IMR-90 (cell line): ENCODE results near the gene C2orf69. TPM values are rescaled to one million over a fixed set of nuclear protein-coding genes. Genes with fewer than 3 reads are reported as not detected.
A peak's percentile ranks its signal among the peaks of the same experiment; 100 is the strongest.

Source experiments
- ATAC-seq: fragments of 200-7000 bp; cut with Tn5 transposase; 2 replicates; pipeline ENCODE4 v1.9.1; 2020; ENCODE audit warnings: low read depth, mild to moderate bottlenecking, moderate library complexity
- BruUV-seq: library from RNA; stranded (reverse); fragments of 400-500 nt; replicated peaks from 2 replicates; lab custom pipeline; 2021; lab: Mats Ljungman, UMichigan
- CTCF ChIA-PET: fragments of 300-600 bp; formaldehyde crosslinking; extraction: SDS; loops from one replicate; lab custom pipeline; 2021; ENCODE audit warnings: antibody characterized with exemption; lab: Yijun Ruan, JAX
- POLR2A ChIA-PET: fragments of 300-600 bp; sonication (Branson Sonifier 250); formaldehyde crosslinking; loops from one replicate; lab custom pipeline; 2022; ENCODE audit warnings: antibody characterized with exemption; ENCODE audit not compliant: unreplicated experiment; lab: Charles Lee
- DNase-seq: peaks from one replicate; pipeline ENCODE4 v3.0.0; 2013
- H2AFZ ChIP-seq: replicated peaks from 2 replicates; pipeline ENCODE3; 2013; ENCODE audit warnings: low read length, mild to moderate bottlenecking; ENCODE audit not compliant: poor library complexity
- H2AK5ac ChIP-seq: 2 replicates; pipeline ENCODE4 v1.6.1; 2013; ENCODE audit warnings: low read depth, low read length, inconsistent platforms
- H2AK9ac ChIP-seq: replicated peaks from 2 replicates; pipeline ENCODE3; 2013; ENCODE audit warnings: mild to moderate bottlenecking, low read depth, low read length, moderate library complexity; ENCODE audit not compliant: poor library complexity
- H2BK120ac ChIP-seq: 2 replicates; pipeline ENCODE4 v1.6.1; 2013; ENCODE audit warnings: low read depth, low read length, inconsistent platforms
- H2BK15ac ChIP-seq: 3 replicates; pipeline ENCODE4 v1.6.1; 2013; ENCODE audit warnings: low read depth, low read length, inconsistent platforms
- H2BK20ac ChIP-seq: 2 replicates; pipeline ENCODE4 v1.6.1; 2013; ENCODE audit warnings: low read depth, mild to moderate bottlenecking, inconsistent platforms, low read length, moderate library complexity
- H2BK5ac ChIP-seq: 2 replicates; pipeline ENCODE4 v1.6.1; 2013; ENCODE audit warnings: mild to moderate bottlenecking, low read depth, low read length, inconsistent platforms; ENCODE audit not compliant: poor library complexity, severe bottlenecking
- H3K14ac ChIP-seq: replicated peaks from 2 replicates; pipeline ENCODE4 v1.6.1; 2013; ENCODE audit warnings: low read depth, low read length, inconsistent platforms
- H3K18ac ChIP-seq: 2 replicates; pipeline ENCODE4 v1.6.1; 2013; ENCODE audit warnings: low read depth, low read length, control low read depth
- H3K23ac ChIP-seq: 2 replicates; pipeline ENCODE4 v1.6.1; 2013; ENCODE audit warnings: low read depth, low read length, inconsistent platforms
- H3K27ac ChIP-seq: 2 replicates; pipeline ENCODE4 v1.5.1; 2013; ENCODE audit warnings: mild to moderate bottlenecking, control low read depth, low read length; ENCODE audit not compliant: insufficient read depth
- H3K27me3 ChIP-seq: 2 replicates; pipeline ENCODE4 v1.6.1; 2013; ENCODE audit warnings: low read length; ENCODE audit not compliant: control insufficient read depth, insufficient read depth
- H3K36me3 ChIP-seq: 2 replicates; pipeline ENCODE4 v1.6.1; 2013; ENCODE audit warnings: low read length, mixed read lengths; ENCODE audit not compliant: control insufficient read depth, insufficient read depth
- H3K4ac ChIP-seq: 2 replicates; pipeline ENCODE4 v1.6.1; 2013; ENCODE audit warnings: low read depth, low read length, inconsistent platforms
- H3K4me1 ChIP-seq: 2 replicates; pipeline ENCODE4 v1.6.1; 2013; ENCODE audit warnings: low read length, mixed read lengths; ENCODE audit not compliant: control insufficient read depth, insufficient read depth
- H3K4me2 ChIP-seq: 2 replicates; pipeline ENCODE4 v1.6.1; 2013; ENCODE audit warnings: low read depth, mild to moderate bottlenecking, control low read depth, low read length, moderate library complexity
- H3K4me3 ChIP-seq: 2 replicates; pipeline ENCODE4 v1.5.1; 2013; ENCODE audit warnings: low read depth, mild to moderate bottlenecking, control low read depth, low read length, moderate library complexity; ENCODE audit not compliant: insufficient read depth
- H3K56ac ChIP-seq: 2 replicates; pipeline ENCODE4 v1.6.1; 2013; ENCODE audit warnings: low read length, inconsistent platforms; ENCODE audit not compliant: insufficient read depth; ENCODE audit errors: extremely low read depth
- H3K79me1 ChIP-seq, 2 experiments: 2 replicates each; pipeline ENCODE4 v1.6.1; 2013; ENCODE audit warnings: low read length in 2 of 2, inconsistent platforms in 1 of 2, low read depth in 1 of 2
- H3K9ac ChIP-seq: 2 replicates; pipeline ENCODE4 v1.6.1; 2013; ENCODE audit warnings: low read depth, low read length, control low read depth
- H3K9me1 ChIP-seq: 2 replicates; pipeline ENCODE4 v1.6.1; 2013; ENCODE audit warnings: low read length, inconsistent platforms; ENCODE audit not compliant: insufficient read depth
- H3K9me3 ChIP-seq: 2 replicates; pipeline ENCODE4 v1.6.1; 2013; ENCODE audit warnings: low read length; ENCODE audit not compliant: control insufficient read depth, insufficient read depth
- H4K20me1 ChIP-seq: 2 replicates; pipeline ENCODE4 v1.6.1; 2013; ENCODE audit warnings: low read length, inconsistent platforms; ENCODE audit not compliant: insufficient read depth
- H4K5ac ChIP-seq: 2 replicates; pipeline ENCODE4 v1.6.1; 2013; ENCODE audit warnings: mild to moderate bottlenecking, low read depth, low read length, control low read depth
- H4K8ac ChIP-seq, 2 experiments: 2 replicates each; pipeline ENCODE4 v1.6.1; 2013; ENCODE audit warnings: low read depth in 2 of 2, low read length in 2 of 2, control low read depth in 1 of 2, inconsistent platforms in 1 of 2
- H4K91ac ChIP-seq: 2 replicates; pipeline ENCODE4 v1.6.1; 2013; ENCODE audit warnings: low read depth, low read length, inconsistent platforms; ENCODE audit not compliant: insufficient read depth
- BHLHE40 ChIP-seq: fragments of 150-350 bp; IDR thresholded peaks from 2 replicates; pipeline ENCODE4 v1.6.1; 2016; ENCODE audit warnings: mild to moderate bottlenecking, low read depth, low read length
- CEBPB ChIP-seq: IDR thresholded peaks from 2 replicates; pipeline ENCODE4 v1.6.1; 2012; ENCODE audit warnings: low read depth, low read length, improper control_type of control experiment
- MAZ ChIP-seq: IDR thresholded peaks from 2 replicates; pipeline ENCODE4 v1.6.1; 2012; ENCODE audit warnings: low read depth, mild to moderate bottlenecking, low read length, improper control_type of control experiment, moderate library complexity, borderline replicate concordance
- POLR2A ChIP-seq: IDR thresholded peaks from 2 replicates; pipeline ENCODE4 v1.6.1; 2012; ENCODE audit warnings: mild to moderate bottlenecking, low read depth, low read length
- RAD21 ChIP-seq: IDR thresholded peaks from 2 replicates; pipeline ENCODE4 v1.6.1; 2012; ENCODE audit warnings: low read length, improper control_type of control experiment
- RCOR1 ChIP-seq: IDR thresholded peaks from 2 replicates; pipeline ENCODE4 v1.6.1; 2012; ENCODE audit warnings: mild to moderate bottlenecking, low read length, improper control_type of control experiment; ENCODE audit not compliant: insufficient replicate concordance
- SMC3 ChIP-seq: fragments of 150-350 bp; IDR thresholded peaks from 2 replicates; pipeline ENCODE4 v1.6.1; 2016; ENCODE audit warnings: low read depth, mild to moderate bottlenecking, antibody characterized with exemption, low read length, moderate library complexity
- WGBS, 2 experiments: methylation state at CpG; one replicate each; pipeline versions ENCODE4 v1.1.5 to v1.1.7; 2013; ENCODE audit warnings: missing lambda C conversion rate in 2 of 2; ENCODE audit not compliant: insufficient read length in 1 of 2; ENCODE audit errors: extremely low coverage in 2 of 2; 5-methylcytosine and 5-hydroxymethylcytosine counted together
- dilution Hi-C: fragments of 300-500 bp; cut with HindIII; formaldehyde crosslinking; loops from one replicate; pipeline ENCODE4 v1.14.3; 2018; ENCODE audit warnings: low sequenced_read_pairs; ENCODE audit not compliant: unreplicated experiment
- in situ Hi-C: fragments of 300-500 bp; cut with MboI; formaldehyde crosslinking; loops from 3 replicates; pipeline ENCODE4 v1.14.3; 2019; ENCODE audit warnings: low sequenced_read_pairs, inconsistent platforms, mixed read lengths
- intact Hi-C: fragments of 100-400 bp; cut with micrococcal nuclease; formaldehyde crosslinking; loops from 2 replicates; pipeline ENCODE4 v1.10.0; 2022
- microRNA-seq, 2 experiments: library from miRNA; stranded (forward) in 1 of 2; unstranded in 1 of 2; fragments of 10-50 nt in 1 of 2; fragments of <30 nt in 1 of 2; gene quantifications in 1 of 2; microRNA quantifications in 1 of 2; one replicate each; pipeline versions ENCODE3 to v1.1.0; 2013 to 2020; ENCODE audit not compliant: insufficient read depth in 1 of 2, insufficient read length in 1 of 2, unreplicated experiment in 1 of 2
- polyA plus RNA-seq, 3 experiments: library from polyadenylated mRNA; depleted of rRNA; stranded (reverse); fragments of >200 nt; gene quantifications; 2 replicates each; pipeline ENCODE4 v1.2.3, GENCODE V29; 2012; ENCODE audit warnings: low replicate concordance in 1 of 3
- small RNA-seq, 5 experiments: library from RNA; depleted of rRNA; stranded (forward); fragments of <200 nt; gene quantifications; one replicate each; pipeline ENCODE3, GENCODE V24; 2012
- total RNA-seq: library from RNA; depleted of rRNA; stranded (reverse); fragments of >200 nt; gene quantifications from 2 replicates; pipeline ENCODE4 v1.2.3, GENCODE V29; 2012; rRNA removed

C2orf69 gene
- total and polyA plus RNA-seq, 2 of the 4 experiments (the other 2 are of a cell fraction): 3.1 to 4.7 TPM

DNA sequence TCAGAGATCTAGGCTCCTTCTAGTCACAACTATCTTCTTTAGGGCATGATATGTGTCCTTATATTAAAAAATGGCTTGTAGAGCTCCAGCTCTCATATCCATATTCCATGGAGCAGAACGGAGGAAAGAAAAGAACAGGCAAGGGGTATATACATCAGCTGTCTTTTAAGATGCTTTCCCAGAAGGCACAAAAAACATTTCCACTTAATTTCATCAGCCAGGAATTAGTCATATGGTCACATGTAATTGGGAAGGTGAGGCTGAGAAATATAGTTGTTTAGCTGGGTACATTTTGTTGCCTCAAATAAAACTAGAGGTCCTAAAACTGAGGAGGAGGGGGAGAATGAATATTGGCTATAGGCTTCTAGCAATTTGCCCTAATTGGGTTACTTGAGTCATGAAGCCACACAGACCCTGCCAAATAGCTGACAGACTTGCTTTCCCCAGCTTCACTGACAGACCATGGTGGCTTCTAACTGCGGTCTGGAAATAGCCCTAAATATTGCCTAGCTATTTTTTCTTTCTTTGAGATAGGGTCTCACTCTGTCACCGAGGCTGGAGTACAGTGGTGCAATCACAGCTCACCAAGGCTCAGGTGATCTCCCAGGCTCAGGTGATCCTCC lies 64.3 kb downstream of the C2orf69 start:
- no peak overlapping the region for H3K4me3 ChIP-seq
- peak overlapping the region in 1 of 2 experiments; percentile 88; a peak in 2 of 4 replicates for H4K8ac ChIP-seq
- H3K18ac ChIP-seq: peak overlapping the region; percentile 39; the same call in 1 of the 2 replicates
- H3K56ac ChIP-seq: no peak overlapping the region
- peak overlapping the region; percentile 48 for H2BK120ac ChIP-seq
- peak overlapping the region; percentile 44; the same call in 1 of the 2 replicates for H4K5ac ChIP-seq
- intact Hi-C loops: loop anchor here (5.0 to 10.0 kb wide), 2 partner anchors 382 to 599 kb away; no protein-coding TSS in a partner anchor
- no peaks in the 10 kb centered on the region for H3K27me3 ChIP-seq
- dilution Hi-C loops: no loop called here
- peak overlapping the region; percentile 84 for H4K91ac ChIP-seq
- no peak overlapping the region for H2AFZ ChIP-seq
- no CpG with 5 or more reads among the region's 3 CpGs for WGBS, 2 experiments
- TF ChIP-seq RAD21: no peak
- peak; percentile 41; the same call in 1 of the 2 replicates for TF ChIP-seq CEBPB
- TF ChIP-seq SMC3: no peak
- TF ChIP-seq RCOR1: no peak
- TF ChIP-seq MAZ: no peak
- no peak for TF ChIP-seq BHLHE40
- TF ChIP-seq POLR2A: no peak
- no peaks in the 10 kb centered on the region for H3K79me1 ChIP-seq
- peak overlapping the region; percentile 62; the same call in 1 of the 2 replicates for H2AK5ac ChIP-seq
- H3K27ac ChIP-seq: no peak overlapping the region
- POLR2A ChIA-PET: interaction anchor here (0.6 to 0.8 kb wide), 3 partner anchors 9 to 761 kb away, joined by 4 to 5 read pairs (median 5); no protein-coding TSS in a partner anchor
- no peaks in the 10 kb centered on the region for H3K36me3 ChIP-seq
- no TSS peak for BruUV-seq
- H2BK5ac ChIP-seq: no peak overlapping the region
- CTCF ChIA-PET: interaction anchor here (0.6 kb wide), 1 partner anchor 56 kb away, joined by 3 read pairs; no protein-coding TSS in a partner anchor
- no peaks in the 10 kb centered on the region for H3K9me1 ChIP-seq
- no peak overlapping the region for H3K4me2 ChIP-seq
- H3K9me3 ChIP-seq: no peaks in the 10 kb centered on the region
- H4K20me1 ChIP-seq: no peaks in the 10 kb centered on the region
- H2AK9ac ChIP-seq: no peak overlapping the region
- H2BK15ac ChIP-seq: no peak overlapping the region
- H3K14ac ChIP-seq: peak overlapping the region; percentile 27; the same call in 1 of the 2 replicates
- peaks cover 9% of the 10 kb centered on the region for H3K4me1 ChIP-seq
- peak; percentile 69 for DNase-seq
- no peak overlapping the region for H3K9ac ChIP-seq
- peak overlapping the region; percentile 20 for H3K4ac ChIP-seq
- in situ Hi-C loops: loop anchor here (5.0 to 10.0 kb wide), 2 partner anchors 502 to 729 kb away; no protein-coding TSS in a partner anchor
- peak overlapping the region; percentile 56 for H2BK20ac ChIP-seq
- ATAC-seq: no peak
- H3K23ac ChIP-seq: no peak overlapping the region

Small RNA genes lying within 50 kb of the gene (microRNA-seq; reads per million reads assigned to microRNA genes)
- gene AC108032.1 (ENCODE audit: insufficient read depth, insufficient read length) (not detected), gene RN7SL717P (ENCODE audit: insufficient read depth, insufficient read length) (not detected)

Small RNA genes lying within 50 kb of the gene (small RNA-seq; reads per million reads assigned to genes)
- gene AC108032.1 (0 reads per million in 5 experiments), gene RN7SL717P (0 reads per million in 5 experiments)

Other genes with a start within 250 kb of the C2orf69 start
- 0.18 and 0.28 TPM in 2 replicates for gene FTCDNL1, start 60.1 kb upstream of the C2orf69 start, total RNA-seq
- 0.21 TPM in 1 of 2 replicates, not detected in the other for gene FTCDNL1, start 60.1 kb upstream of the C2orf69 start, polyA plus RNA-seq (2012; rRNA removed)
- gene TYW5, start 44.2 kb downstream of the C2orf69 start, total RNA-seq: 3.8 and 6.9 TPM in 2 replicates
- 3.2 and 4.0 TPM in 2 replicates for gene TYW5, start 44.2 kb downstream of the C2orf69 start, polyA plus RNA-seq (2012; rRNA removed)
- gene MAIP1, start 44.3 kb downstream of the C2orf69 start, total RNA-seq: 16.8 and 18.3 TPM in 2 replicates
- 14.2 and 15.0 TPM in 2 replicates for gene MAIP1, start 44.3 kb downstream of the C2orf69 start, polyA plus RNA-seq (2012; rRNA removed)